ENCODE measurements around the gene APP.
"Not testable (repeated sequence)": the region's sequence is repeated elsewhere in the genome, so short reads cannot be mapped to it uniquely, and the experiment has no call there.

APP gene

GRCh38 chr21:26013970-26014369, 156.6 kb downstream of the APP start:
- H3K27ac ChIP-seq: no peak overlapping the region
- no peak for TF ChIP-seq CTCF (conservative IDR thresholded peaks at IDR 0.05)

GRCh38 chr21:26012482-26012881, 158.1 kb downstream of the APP start:
- not testable (repeated sequence) for H3K27ac ChIP-seq

DNA sequence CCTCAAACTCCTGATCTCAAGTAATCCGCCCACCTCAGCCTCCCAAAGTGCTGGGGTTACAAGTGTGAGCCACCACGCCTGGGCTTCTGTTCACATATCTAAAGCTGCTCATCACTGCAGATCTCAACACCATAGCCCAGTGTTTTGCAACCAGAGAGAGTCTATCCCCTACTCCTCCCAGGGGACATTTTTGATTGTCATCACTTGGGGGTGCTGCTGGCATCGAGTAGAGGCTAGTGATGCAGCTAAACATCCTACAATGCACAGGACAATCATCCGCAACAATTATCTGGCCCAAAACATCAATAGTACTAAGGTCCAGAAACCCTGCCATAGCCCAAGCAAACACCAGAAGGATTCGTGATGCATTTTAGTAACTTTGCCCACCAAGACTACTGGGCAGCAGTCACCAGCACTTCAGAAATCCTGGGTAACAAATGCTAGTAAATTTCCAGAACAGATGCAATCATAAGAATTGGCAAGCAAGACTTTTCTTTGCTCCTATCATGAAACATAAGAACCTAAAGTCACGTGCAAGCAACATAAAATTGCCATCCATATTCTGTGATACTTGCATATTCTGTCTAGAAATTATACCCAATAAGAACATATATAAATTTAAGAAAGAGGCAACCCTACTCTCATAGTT, 159.2 kb downstream of the APP start:
- TF ChIP-seq CTCF (conservative IDR thresholded peaks at IDR 0.05): no peak
- no peak overlapping the region for H3K27ac ChIP-seq

DNA sequence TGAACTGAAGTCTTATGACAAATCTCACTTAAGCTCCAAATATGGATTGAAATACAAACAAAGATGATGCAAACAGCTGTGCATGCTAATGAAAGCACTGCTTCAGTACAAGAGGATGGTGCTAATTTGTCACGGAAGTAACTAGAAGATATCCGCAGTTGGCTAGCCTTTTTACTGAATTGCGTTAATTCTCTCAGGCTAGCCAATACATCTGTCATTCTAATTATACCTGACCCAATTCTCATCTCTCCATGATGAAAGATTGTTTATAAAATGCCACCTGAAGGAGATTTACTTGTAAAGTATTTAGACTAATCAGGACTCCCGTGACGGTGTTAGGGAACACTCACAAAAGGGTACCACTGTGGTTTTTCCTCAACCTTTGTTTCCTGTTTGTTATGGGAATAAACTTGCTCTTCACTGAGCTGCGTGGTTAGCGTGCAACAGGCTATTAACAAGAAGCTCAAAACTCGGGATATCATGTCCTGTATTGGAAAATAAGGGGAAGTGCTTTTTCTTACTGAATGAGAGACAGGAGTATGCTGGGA, 162.5 kb downstream of the APP start:
- H3K27ac ChIP-seq: no peak overlapping the region
- TF ChIP-seq CTCF (conservative IDR thresholded peaks at IDR 0.05): no peak

DNA sequence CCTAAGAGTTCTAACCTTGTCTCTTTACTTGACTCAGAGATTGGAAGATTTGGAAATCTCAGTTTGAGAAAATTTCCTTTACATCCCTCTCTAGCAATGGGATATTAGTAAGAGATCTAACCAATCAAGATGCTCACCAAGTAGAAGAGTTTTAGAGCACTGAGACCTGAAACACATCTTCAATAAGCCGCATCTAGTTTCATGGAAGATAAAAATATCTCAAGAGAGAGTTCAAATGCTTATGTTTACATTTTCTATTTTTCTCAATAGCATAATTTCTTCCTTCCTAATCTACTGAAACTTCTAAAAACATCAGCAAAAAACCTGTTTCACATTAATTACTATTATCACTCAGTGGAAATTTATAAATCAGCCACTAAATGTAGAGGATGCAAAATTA, 165.1 kb downstream of the APP start:
- no peak for TF ChIP-seq CTCF (conservative IDR thresholded peaks at IDR 0.05)
- no peak overlapping the region for H3K27ac ChIP-seq

DNA sequence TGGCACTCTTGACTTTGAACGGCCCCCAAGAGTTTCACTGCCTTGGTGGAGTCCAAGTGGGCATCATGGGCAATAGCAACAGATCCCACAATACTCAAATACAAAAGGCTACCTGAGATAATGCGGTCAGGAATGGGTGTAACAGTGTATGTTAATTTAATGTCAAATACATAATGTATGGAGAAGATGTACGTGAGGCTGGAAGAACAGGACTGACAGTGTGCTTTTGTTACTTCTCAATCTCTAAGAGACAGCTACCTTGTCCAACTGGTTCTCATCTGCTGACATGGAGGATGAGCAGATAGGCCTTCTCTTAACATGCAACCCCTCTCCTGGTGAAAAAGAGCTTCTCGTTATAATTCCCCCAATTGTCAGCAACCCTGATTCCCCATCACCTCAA, 167.2 kb downstream of the APP start:
- no peak for TF ChIP-seq CTCF (conservative IDR thresholded peaks at IDR 0.05)
- no peak overlapping the region for H3K27ac ChIP-seq

DNA sequence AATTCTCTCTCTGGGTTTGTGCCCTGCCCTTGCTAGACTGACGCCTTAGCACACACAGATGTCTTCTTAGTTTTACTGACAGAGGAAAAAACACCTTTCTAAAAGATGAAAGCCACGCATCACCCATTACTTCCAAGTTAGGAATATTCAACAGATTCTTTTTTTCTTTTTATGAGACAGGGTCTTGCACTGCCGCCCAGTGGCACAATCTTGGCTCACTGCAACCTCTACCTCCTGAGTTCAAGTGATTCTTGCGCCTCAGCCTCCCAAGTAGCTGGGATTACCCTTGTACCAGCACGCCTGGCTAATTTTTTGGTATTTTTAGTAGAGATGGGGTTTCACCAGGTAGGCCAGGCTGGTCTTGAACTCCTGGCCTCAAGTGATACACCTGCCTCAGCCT, 169.2 kb downstream of the APP start:
- no peak for TF ChIP-seq CTCF (conservative IDR thresholded peaks at IDR 0.05)
- H3K27ac ChIP-seq: no peak overlapping the region

DNA sequence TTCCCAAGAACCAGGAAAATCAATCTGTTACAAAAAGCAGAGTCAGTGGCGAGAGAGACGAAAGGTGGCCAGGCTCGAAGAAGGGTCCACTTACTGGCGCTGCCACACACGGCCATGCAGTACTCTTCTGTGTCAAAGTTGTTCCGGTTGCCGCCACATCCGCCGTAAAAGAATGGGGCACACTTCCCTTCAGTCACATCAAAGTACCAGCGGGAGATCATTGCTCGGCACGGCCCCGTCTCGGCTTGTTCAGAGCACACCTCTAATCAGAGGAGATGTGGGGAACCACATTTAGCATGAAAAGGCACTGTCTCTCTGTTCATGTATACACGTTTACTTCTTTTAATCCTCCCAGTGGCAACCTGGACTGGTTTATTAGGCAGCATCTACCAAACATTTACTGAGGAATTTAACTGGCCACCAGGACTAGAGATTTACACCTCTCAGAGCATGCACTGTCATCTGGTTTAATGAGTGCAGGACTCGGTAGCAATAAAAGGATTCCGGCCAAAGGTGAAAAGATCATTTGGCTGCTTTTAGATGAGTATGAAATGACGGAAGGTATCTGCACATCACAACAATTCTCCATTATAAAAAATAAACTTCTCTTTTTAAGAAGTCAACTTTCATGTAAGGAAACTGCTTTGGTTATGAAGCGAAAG, 170.5 kb downstream of the APP start:
- no peak overlapping the region for H3K27ac ChIP-seq
- TF ChIP-seq CTCF (conservative IDR thresholded peaks at IDR 0.05): no peak

All from VCaP (cell line).